Sigmoid colon (tissue), 4 donors: ENCODE results near the gene MYL12B.

Source experiments
- EP300 ChIP-seq, 4 donors: sonication (generic); formaldehyde crosslinking; IDR thresholded peaks; one replicate each; pipeline ENCODE4 v1.6.1; 2017; ENCODE audit warnings: antibody characterized with exemption in 4 of 4
- POLR2A ChIP-seq, 2 donors: fragments of 450-650 bp; IDR thresholded peaks; one replicate each; pipeline ENCODE4 v1.6.1; 2016; ENCODE audit warnings: antibody characterized with exemption in 2 of 2, mild to moderate bottlenecking in 2 of 2, moderate library complexity in 2 of 2
- POLR2AphosphoS5 ChIP-seq, 4 donors: sonication (generic); formaldehyde crosslinking; IDR thresholded peaks; one replicate each; pipeline ENCODE4 v1.6.1; 2017; ENCODE audit warnings: antibody characterized with exemption in 4 of 4
- TF ChIP-seq, protein P1 (sequence below), 4 experiments: fragments of 450-650 bp in 3 of 4; fragments of 200-600 bp in 1 of 4; IDR thresholded peaks; one replicate each; pipeline ENCODE4 v1.5.1; 2016 to 2019; ENCODE audit warnings: antibody characterized with exemption in 4 of 4, mild to moderate bottlenecking in 3 of 4, moderate library complexity in 2 of 4

DNA sequence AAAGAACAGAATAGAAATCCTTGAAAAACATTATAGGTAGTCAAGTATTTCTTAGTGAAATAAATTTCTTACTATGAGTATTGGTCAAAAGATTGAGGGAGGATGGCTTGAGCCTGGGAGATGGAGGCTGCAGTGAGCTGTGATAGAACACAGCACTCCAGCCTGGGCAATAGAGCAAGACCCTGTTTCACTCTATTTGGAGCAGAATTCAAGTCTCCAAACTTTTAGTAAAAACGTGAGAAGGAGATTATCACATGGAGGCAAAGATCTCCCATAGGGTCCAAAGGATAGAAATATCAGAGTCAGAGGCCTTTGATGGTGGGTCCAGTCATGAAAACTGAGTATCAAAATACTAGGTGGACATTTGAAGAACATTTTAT is 16.8 kb upstream of the MYL12B start:
- TF ChIP-seq, protein P1, sequence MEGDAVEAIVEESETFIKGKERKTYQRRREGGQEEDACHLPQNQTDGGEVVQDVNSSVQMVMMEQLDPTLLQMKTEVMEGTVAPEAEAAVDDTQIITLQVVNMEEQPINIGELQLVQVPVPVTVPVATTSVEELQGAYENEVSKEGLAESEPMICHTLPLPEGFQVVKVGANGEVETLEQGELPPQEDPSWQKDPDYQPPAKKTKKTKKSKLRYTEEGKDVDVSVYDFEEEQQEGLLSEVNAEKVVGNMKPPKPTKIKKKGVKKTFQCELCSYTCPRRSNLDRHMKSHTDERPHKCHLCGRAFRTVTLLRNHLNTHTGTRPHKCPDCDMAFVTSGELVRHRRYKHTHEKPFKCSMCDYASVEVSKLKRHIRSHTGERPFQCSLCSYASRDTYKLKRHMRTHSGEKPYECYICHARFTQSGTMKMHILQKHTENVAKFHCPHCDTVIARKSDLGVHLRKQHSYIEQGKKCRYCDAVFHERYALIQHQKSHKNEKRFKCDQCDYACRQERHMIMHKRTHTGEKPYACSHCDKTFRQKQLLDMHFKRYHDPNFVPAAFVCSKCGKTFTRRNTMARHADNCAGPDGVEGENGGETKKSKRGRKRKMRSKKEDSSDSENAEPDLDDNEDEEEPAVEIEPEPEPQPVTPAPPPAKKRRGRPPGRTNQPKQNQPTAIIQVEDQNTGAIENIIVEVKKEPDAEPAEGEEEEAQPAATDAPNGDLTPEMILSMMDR (IDR thresholded peaks at IDR 0.05) = no peak
- TF ChIP-seq POLR2A (IDR thresholded peaks at IDR 0.05) = no peak
- TF ChIP-seq EP300 (IDR thresholded peaks at IDR 0.05) = no peak
- no peak for TF ChIP-seq POLR2AphosphoS5 (IDR thresholded peaks at IDR 0.05)
